ENCODE measurements around the gene GNB1.

DNA sequence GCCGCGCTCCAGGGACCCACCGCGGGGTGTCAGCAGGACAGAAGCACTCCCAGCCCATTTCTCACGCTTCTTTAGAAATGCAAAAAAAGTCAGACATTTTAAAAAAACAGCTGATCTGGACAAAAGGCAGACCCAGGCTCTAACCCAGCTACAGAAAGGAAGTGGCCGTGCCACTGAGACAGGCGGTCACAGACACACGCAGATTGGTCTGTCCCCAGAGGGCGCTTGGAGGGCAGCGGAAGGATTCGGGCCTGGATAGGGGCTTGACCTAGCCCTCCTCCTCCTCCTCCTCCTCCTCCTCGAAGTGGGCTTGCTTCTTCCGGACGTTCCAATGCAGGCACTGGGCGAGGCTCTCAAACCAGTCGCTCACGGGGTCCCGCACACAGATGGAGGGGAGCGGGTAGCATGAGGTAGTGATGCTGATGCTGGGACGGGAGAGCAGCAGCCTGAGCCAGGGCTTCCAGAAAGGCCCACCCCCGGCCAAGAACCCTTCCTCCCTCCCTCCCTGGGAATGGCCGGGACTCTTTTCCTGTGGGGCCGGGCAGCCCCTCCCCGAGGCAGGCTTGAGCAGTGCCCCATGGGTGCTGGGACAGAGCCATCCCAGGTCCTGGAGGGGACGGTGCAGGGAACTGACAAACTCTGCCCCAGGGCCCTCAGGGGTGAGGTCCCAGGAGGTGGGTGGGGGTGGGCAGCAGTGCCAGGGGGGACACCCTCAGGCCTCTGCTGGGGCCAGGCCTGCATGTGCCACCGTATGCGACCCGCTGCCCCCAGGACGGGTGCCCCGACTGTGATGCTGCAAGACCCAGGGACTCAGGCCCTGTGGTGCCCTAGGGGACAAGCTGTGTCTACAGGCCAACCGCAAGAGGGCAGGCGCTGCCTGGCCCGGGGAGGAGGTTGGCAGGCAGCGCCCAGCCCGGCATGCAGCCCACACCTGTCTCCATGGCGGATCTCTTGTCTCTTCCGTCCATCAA is 138.0 kb downstream of the GNB1 start:
- TF ChIP-seq EZH2 (IDR thresholded peaks at IDR 0.05; ENCODE audit: low read length, missing control alignments) (no peak), CTCF (conservative IDR thresholded peaks at IDR 0.05 in 1 of 2, IDR thresholded peaks at IDR 0.05 in 1 of 2; ENCODE audit: low read depth in 1 of 2, low read length in 2 of 2) (no peak)
